Nucleus accumbens (tissue), 56 donors: ENCODE results near the gene KICS2.

Experiments
- DNase-seq, 56 donors: peaks; one replicate each; lab custom pipeline; 2025; lab: John Stamatoyannopoulos, UW

KICS2 gene

DNA sequence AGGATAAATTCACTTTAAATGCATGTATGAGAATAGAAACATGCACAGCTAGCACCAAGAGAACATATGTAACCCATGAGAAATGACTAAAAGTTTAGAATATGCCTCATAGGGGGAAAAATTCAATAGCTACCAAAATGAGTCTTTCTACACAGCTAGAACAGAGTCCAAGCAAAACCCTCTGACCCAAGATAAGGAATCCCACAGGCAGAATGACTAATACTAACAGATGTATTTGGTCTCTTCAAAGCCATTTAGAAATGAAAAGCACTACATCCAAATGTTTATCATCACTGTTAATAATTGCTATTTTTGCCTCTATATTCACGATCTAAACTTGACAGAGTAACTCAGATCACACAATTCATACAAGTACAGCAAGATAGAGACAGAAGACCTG lies 44.0 kb downstream of the KICS2 start:
- DNase-seq: no peak

DNA sequence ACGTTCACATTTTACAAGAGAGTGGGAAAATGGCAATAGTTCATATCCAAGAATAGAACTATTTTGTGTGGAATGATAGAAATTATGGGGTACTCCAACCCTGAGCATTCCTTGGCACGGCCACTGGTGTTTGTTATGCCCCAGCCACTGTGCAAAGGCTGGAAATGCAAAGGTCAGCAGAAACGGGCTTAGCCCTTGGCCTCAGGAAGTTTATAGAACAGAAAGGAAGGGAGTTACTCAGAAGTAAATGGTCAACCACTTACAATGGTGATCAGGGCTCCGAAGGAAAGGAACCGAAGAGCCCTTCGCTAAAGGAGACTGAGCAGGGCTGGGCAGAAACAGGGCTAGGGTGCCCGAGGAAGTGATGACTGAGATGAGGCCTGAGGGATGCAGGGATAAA lies 45.1 kb downstream of the KICS2 start:
- no peak for DNase-seq

DNA sequence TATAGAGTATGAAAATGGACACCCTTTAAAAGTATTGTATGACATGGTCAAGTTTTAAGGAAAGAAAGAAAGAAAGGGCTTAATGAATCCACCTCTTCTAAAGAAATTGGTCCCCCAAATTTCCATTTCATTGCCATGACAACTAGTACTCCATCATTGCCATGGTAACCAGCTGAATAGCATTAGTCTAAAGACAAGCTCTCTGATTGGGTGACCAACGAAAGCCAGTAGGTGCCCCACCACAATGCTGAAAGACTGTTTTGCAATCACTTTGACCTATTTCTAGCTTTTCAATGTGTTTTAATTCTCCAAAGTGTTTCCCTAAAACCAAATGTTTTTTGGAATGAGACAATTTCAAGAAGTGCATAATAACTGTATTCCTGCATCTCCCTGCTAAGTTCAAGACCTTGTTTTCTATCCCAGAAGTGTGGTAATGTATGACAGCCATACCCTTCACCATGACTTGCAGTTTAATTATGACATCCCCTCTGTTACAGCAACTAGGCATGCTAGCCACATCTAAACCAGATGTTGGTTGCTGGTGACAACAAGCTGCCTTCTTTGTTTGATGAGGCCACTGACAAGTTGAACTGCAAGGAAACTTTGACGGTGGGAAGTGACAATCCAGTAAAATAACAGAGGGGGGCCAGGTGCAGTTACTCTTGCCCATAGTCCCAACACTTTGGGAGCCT lies 46.7 kb downstream of the KICS2 start:
- DNase-seq: peak in 22 of 56 donors; percentile 1 to 64 (median 14)

DNA sequence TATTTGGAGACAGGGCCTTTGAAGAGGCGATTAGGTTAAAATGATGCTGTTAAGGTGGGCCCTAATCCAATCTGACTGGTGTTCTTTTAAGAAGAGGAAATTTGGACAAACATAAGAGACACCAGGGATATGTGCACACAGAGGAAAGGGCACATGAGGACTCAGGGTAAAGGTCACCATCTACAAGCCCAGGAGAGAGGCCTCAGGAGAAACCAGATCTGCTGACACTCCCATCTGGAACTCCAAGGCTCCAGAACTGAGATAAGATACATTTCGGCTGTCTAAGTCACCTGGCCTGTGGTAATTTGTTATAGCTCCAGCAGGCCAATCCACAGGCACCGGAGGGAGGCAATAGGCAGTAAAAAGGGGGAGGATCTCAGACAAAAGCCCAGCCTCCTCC lies 48.6 kb downstream of the KICS2 start:
- DNase-seq: no peak
